DOHH2 (cell line): ENCODE data around the gene OSBPL10.

Source experiments
- H3F3A ChIP-seq: fragments of 200-600 bp; sonication (generic), shearing (Covaris generic); 2 replicates; pipeline ENCODE4 v1.6.0; 2016; ENCODE audit warnings: antibody characterized with exemption, mild to moderate bottlenecking; ENCODE audit not compliant: control insufficient read depth, insufficient read depth
- H3K27ac ChIP-seq: fragments of 200-600 bp; sonication (generic); 2 replicates; pipeline ENCODE4 v1.5.1; 2014; ENCODE audit warnings: low read depth, mild to moderate bottlenecking, low read length, moderate library complexity
- H3K27me3 ChIP-seq: fragments of 200-600 bp; sonication (generic); 2 replicates; pipeline ENCODE4 v1.6.1; 2014; ENCODE audit warnings: mild to moderate bottlenecking, low read length, mixed read lengths; ENCODE audit not compliant: control insufficient read depth
- H3K36me3 ChIP-seq: fragments of 200-600 bp; sonication (generic); 2 replicates; pipeline ENCODE4 v1.6.1; 2014; ENCODE audit warnings: mild to moderate bottlenecking, low read length, moderate library complexity, mixed read lengths; ENCODE audit not compliant: control insufficient read depth
- H3K4me1 ChIP-seq: fragments of 200-600 bp; sonication (generic); 2 replicates; pipeline ENCODE4 v1.6.1; 2014; ENCODE audit warnings: mild to moderate bottlenecking, low read length, mixed read lengths; ENCODE audit not compliant: control insufficient read depth
- H3K4me2 ChIP-seq: fragments of 200-600 bp; sonication (generic); 2 replicates; pipeline ENCODE4 v1.6.0; 2014; ENCODE audit warnings: mild to moderate bottlenecking, low read length, moderate library complexity
- H3K4me3 ChIP-seq: fragments of 200-600 bp; sonication (generic); 2 replicates; pipeline ENCODE4 v1.5.1; 2014; ENCODE audit warnings: mild to moderate bottlenecking, low read length, mixed read lengths
- H3K79me2 ChIP-seq: fragments of 200-600 bp; sonication (generic); 2 replicates; pipeline ENCODE4 v1.6.1; 2014; ENCODE audit warnings: mild to moderate bottlenecking, low read length, mixed read lengths; ENCODE audit not compliant: control insufficient read depth
- H3K9me2 ChIP-seq: fragments of 200-600 bp; sonication (generic); replicated peaks from 2 replicates; pipeline ENCODE4 v1.6.1; 2014; ENCODE audit warnings: mild to moderate bottlenecking, low read length, mixed read lengths; ENCODE audit not compliant: control insufficient read depth
- H3K9me3 ChIP-seq: fragments of 200-600 bp; sonication (generic); 2 replicates; pipeline ENCODE4 v1.6.1; 2014; ENCODE audit warnings: antibody characterized with exemption, low read length, mixed read lengths; ENCODE audit not compliant: control insufficient read depth, insufficient read depth
- H4K20me1 ChIP-seq: fragments of 200-600 bp; sonication (generic); 2 replicates; pipeline ENCODE4 v1.6.0; 2014; ENCODE audit warnings: low read depth, mild to moderate bottlenecking, antibody characterized with exemption, low read length, moderate library complexity; ENCODE audit not compliant: control insufficient read depth, insufficient read depth
- EZH2phosphoT487 ChIP-seq: fragments of 200-600 bp; sonication (generic); IDR thresholded peaks from 2 replicates; pipeline ENCODE4 v1.6.1; 2017; ENCODE audit warnings: borderline replicate concordance, mild to moderate bottlenecking, antibody characterized with exemption, low read length, moderate library complexity, mixed read lengths
- TF ChIP-seq, protein P1 (sequence below): fragments of 200-600 bp; sonication (generic); IDR thresholded peaks from one replicate; pipeline ENCODE4 v1.5.1; 2014; ENCODE audit warnings: antibody characterized with exemption, mild to moderate bottlenecking, low read depth, low read length; ENCODE audit not compliant: poor library complexity, severe bottlenecking

The OSBPL10 gene

DNA sequence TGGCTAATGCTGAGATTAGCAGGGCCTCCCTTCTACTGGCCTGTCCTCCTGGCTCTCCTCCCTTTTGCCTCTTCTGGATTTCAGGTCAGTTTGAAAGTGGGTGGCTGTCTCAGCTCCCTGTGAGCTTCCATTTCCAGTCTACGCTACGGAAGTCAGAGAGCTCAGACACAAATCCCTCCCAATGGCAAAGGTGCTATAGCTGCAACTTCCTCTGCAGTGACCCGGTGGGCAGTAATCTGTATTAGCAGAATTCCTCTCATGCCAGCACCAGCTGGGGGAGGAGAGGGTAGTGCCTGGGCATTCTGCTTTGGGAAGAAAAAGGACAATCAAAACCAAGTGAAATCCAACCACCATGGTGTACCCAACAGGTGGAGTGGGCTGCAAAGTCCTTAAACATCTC is 276.9 kb downstream of the OSBPL10 start:
- H3K27ac ChIP-seq = no peak overlapping the region
- H3F3A ChIP-seq = no peaks in the 10 kb centered on the region
- H3K4me1 ChIP-seq = no peaks in the 10 kb centered on the region
- H4K20me1 ChIP-seq = no peaks in the 10 kb centered on the region
- no peak for TF ChIP-seq EZH2phosphoT487
- TF ChIP-seq, protein P1, sequence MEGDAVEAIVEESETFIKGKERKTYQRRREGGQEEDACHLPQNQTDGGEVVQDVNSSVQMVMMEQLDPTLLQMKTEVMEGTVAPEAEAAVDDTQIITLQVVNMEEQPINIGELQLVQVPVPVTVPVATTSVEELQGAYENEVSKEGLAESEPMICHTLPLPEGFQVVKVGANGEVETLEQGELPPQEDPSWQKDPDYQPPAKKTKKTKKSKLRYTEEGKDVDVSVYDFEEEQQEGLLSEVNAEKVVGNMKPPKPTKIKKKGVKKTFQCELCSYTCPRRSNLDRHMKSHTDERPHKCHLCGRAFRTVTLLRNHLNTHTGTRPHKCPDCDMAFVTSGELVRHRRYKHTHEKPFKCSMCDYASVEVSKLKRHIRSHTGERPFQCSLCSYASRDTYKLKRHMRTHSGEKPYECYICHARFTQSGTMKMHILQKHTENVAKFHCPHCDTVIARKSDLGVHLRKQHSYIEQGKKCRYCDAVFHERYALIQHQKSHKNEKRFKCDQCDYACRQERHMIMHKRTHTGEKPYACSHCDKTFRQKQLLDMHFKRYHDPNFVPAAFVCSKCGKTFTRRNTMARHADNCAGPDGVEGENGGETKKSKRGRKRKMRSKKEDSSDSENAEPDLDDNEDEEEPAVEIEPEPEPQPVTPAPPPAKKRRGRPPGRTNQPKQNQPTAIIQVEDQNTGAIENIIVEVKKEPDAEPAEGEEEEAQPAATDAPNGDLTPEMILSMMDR = no peak
- H3K79me2 ChIP-seq = peaks cover 7% of the 10 kb centered on the region
- no peak overlapping the region for H3K4me3 ChIP-seq
- no peaks in the 10 kb centered on the region for H3K9me2 ChIP-seq
- no peaks in the 10 kb centered on the region for H3K9me3 ChIP-seq
- peaks cover 50% of the 10 kb centered on the region for H3K36me3 ChIP-seq
- no peak overlapping the region for H3K4me2 ChIP-seq
- no peaks in the 10 kb centered on the region for H3K27me3 ChIP-seq

DNA sequence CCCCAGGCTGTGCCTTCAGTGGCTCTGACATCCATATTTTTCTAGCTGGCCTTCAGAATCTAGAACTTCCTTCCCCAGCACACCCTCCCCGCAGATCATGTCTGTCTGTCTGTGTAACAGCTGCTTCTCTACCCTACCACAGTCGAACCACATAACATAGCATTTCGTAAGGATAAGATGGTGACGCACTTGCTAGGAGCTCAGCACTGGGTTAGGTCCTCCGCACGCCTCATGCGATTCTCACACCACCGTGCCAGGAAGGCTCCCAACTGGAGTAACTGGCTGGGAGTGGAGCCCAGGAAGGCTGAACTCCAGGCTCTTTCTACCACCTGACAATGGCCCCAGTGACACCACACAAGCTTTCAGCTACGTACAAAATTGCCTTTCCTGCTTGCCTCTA is 279.8 kb downstream of the OSBPL10 start:
- Histone ChIP-seq H3K79me2 (peaks cover 3% of the 10 kb centered on the region; the same call in 1 of the 2 replicates), H3K4me1 (no peaks in the 10 kb centered on the region), H3F3A (no peaks in the 10 kb centered on the region), H3K9me2 (no peaks in the 10 kb centered on the region), H3K27me3 (no peaks in the 10 kb centered on the region), H3K9me3 (no peaks in the 10 kb centered on the region), H3K4me2 (no peak overlapping the region), H3K4me3 (no peak overlapping the region), H3K36me3 (peaks cover 46% of the 10 kb centered on the region), H3K27ac (no peak overlapping the region), H4K20me1 (no peaks in the 10 kb centered on the region)
- TF ChIP-seq, protein P1 = no peak
- TF ChIP-seq EZH2phosphoT487 = no peak

DNA sequence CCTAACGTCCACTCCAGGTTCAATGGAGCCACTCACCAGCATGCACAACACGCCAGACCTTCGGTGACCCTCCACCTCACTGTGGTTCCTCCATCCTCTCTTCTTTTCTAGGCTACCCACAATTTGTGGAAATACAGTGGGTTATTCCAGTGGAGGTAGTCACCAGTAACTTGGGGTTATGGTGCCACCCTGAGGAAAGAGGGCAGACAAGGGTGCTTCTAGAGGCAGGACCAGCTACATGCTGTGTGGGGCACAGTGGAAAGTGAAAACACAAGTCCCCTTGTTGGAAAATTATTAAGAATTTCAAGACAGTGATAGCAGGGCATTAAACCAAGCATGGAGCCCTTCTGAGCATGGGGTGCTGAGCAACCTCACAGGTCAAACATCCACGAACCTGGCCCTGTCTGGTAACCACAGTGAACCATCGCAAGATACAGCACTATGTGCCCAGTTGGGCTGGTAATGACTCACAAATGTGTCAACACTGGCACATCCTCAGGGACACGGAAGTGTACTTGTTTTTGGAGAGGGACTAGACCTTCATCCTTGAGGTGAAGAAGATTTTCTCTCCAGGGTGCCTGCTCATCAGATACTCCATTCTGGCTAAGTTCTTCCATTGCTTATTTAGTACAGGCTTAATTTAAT is 281.6 kb downstream of the OSBPL10 start:
- H3K9me3 ChIP-seq = no peaks in the 10 kb centered on the region
- H3K27ac ChIP-seq = no peak overlapping the region
- no peaks in the 10 kb centered on the region for H3K4me1 ChIP-seq
- no peaks in the 10 kb centered on the region for H3K9me2 ChIP-seq
- no peaks in the 10 kb centered on the region for H4K20me1 ChIP-seq
- H3F3A ChIP-seq = no peaks in the 10 kb centered on the region
- TF ChIP-seq, protein P1 = no peak
- no peak for TF ChIP-seq EZH2phosphoT487
- no peaks in the 10 kb centered on the region for H3K79me2 ChIP-seq
- no peak overlapping the region for H3K4me2 ChIP-seq
- peaks cover 42% of the 10 kb centered on the region for H3K36me3 ChIP-seq
- H3K27me3 ChIP-seq = no peaks in the 10 kb centered on the region
- no peak overlapping the region for H3K4me3 ChIP-seq
